Right lobe of liver (tissue), 4 donors: ENCODE results near the gene ANKRD13B.

ENCODE experiments used
- CTCF ChIP-seq, 4 donors: fragments of 200-600 bp in 3 of 4; fragments of 450-650 bp in 1 of 4; IDR thresholded peaks; one replicate each; pipeline versions ENCODE4 v1.5.1 to v1.8.0; 2016 to 2022; ENCODE audit warnings: antibody characterized with exemption in 4 of 4, mild to moderate bottlenecking in 2 of 4
- POLR2A ChIP-seq: fragments of 450-650 bp; IDR thresholded peaks from one replicate; pipeline ENCODE4 v1.6.1; 2017; ENCODE audit warnings: antibody characterized with exemption, mild to moderate bottlenecking
- donor health status: DM: no; HTN: no; CAD: no.
- donor health status: DM: no; HTN: no; CAD: no.
- donor health status: DM: no; HTN: yes; CAD: no.

- TF ChIP-seq CTCF (IDR thresholded peaks at IDR 0.05): peak in 3 of 4 donors; percentile 10 to 27 (median 22)
- TF ChIP-seq POLR2A: peak; percentile 33
Measured at GRCh38 chr17:29574732-29575510, 18.0 kb upstream of the ANKRD13B start.
